Activated T-cell treated with anti-CD3 and anti-CD28 coated beads, Interleukin-2, amount 50 U/mL, for 48 hours (primary cell): ENCODE results near the gene HIGD2A.
A peak's percentile ranks its signal among the peaks of the same experiment; 100 is the strongest.
"Not testable (repeated sequence)": the region's sequence is repeated elsewhere in the genome, so short reads cannot be mapped to it uniquely, and the experiment has no call there.

Experiments used
- DNase-seq, 2 experiments: peaks; one replicate each; pipeline ENCODE4 v3.0.0-alpha.2; 2020

The HIGD2A gene

GRCh38 chr5:176396330-176396729 lies 7.8 kb downstream of the HIGD2A start:
- no peak for DNase-seq

- no peak for DNase-seq
Measured at GRCh38 chr5:176397736-176398420, 9.3 kb downstream of the HIGD2A start.

- DNase-seq, result no peak
Measured at GRCh38 chr5:176400382-176401156, 12.0 kb downstream of the HIGD2A start.

- no peak for DNase-seq
Measured at GRCh38 chr5:176401281-176402205, 13.0 kb downstream of the HIGD2A start.

DNA sequence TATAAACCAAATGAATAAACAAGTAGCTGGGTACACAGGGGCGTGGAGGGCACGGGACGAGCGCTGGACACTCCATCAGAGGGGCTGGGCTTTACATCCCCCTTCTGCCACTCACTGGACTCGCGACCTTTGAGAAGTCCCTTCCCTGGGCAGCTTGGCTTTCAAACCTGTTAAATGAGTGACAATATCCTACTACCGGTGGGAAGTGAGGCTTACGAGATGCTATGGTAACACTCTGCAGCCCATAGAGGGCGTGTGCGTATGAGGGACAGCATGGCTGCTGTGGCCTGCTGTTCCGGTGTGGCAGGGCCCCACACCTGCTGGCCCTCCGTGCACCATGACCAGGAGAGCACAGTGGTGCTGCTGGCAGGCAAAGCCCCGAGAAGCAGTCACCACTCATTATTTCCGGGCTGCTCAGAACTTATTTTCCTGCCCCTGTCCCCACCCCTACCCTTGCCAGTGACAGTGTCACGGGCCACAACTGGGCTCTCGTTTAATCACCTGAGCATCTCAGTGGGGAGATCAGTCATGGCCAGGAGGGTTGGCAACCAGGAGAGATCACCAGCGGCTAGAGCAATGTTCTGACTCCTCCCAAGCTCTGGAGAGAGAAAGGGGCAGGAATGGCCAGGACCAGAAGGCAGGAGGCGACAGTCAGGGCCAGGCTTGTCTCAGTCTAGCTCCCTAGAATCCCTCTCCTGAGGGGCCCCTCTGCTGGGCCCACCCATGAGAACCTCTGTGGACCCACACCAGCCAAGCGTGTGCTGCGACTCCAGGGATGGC lies 17.3 kb downstream of the HIGD2A start:
- no peak for DNase-seq

GRCh38 chr5:176406436-176407052 lies 18.0 kb downstream of the HIGD2A start:
- DNase-seq, result no peak

GRCh38 chr5:176407456-176408251 lies 19.1 kb downstream of the HIGD2A start:
- no peak for DNase-seq

- not testable (repeated sequence) for DNase-seq
Measured at GRCh38 chr5:176408252-176408573, 19.7 kb downstream of the HIGD2A start.

DNA sequence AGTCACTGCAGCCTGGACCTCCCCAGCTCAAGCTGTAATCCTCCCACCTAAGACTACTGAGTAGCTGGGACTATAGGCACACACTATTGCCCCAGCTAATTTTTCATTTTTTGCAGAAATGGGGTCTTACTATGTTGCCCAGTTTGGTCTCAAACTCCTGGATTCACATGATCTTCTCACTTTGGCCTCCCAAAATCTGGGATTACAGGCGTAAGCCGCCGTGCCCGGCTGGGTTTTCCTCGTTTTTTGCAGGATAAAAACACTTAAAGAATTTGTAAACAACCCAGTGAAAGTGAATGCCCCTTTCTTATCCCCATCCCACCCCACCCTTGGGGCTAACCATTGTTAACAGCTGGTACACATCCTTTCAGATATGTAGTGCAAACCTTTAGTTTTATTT lies 20.0 kb downstream of the HIGD2A start:
- DNase-seq, result no peak

GRCh38 chr5:176409765-176410164 lies 21.2 kb downstream of the HIGD2A start:
- no peak for DNase-seq

DNA sequence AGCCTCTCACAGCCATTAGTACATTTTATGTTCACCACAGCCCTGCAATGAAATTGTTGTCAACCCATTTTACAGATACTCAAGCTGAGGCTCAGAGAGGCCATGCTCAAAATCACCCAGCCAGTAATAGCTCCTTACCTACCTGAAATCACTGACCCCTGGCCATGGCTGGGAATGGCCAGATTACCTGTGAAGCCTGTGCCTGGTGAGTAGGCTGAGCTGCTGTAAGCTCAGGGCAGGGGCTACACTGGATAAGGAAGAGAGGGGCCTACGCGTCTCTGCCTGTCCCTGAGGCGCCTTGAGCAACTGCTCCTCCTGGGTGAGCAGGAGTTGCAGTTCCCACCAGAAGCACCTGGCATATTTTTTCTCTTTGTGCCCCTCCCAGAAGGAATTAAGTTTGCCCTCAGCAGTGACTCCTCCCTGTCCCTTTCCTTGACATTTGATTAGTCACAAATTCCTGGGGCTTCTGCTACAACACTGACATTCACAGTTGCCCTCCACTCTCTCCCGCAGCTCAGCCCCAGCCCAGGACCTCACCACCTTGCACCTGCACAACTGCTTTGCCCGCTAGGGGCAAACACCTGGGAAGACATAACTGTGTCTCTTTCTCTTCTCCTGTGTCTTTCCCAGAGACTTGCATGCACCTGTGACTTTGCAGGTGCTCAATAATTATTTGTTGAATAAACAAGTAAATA lies 22.1 kb downstream of the HIGD2A start:
- no peak for DNase-seq

GRCh38 chr5:176412517-176413254 lies 24.1 kb downstream of the HIGD2A start:
- no peak for DNase-seq

DNA sequence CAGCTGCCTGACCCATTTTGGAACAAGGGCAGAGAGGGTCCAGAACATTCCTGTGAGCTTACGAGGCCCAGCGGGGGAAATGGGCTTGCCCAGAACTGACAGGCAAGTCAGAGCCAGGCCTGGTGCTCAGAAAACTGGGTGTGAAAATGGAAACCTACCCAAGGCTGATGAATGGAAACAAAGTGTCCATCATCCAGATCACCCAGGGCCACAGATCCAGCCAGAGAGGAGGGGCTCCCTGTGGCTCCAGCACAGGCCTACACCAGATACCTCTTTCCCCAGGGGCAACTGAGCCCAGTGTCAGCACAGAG lies 24.7 kb downstream of the HIGD2A start:
- no peak for DNase-seq

- no peak for DNase-seq
Measured at GRCh38 chr5:176413709-176414191, 25.2 kb downstream of the HIGD2A start.

DNA sequence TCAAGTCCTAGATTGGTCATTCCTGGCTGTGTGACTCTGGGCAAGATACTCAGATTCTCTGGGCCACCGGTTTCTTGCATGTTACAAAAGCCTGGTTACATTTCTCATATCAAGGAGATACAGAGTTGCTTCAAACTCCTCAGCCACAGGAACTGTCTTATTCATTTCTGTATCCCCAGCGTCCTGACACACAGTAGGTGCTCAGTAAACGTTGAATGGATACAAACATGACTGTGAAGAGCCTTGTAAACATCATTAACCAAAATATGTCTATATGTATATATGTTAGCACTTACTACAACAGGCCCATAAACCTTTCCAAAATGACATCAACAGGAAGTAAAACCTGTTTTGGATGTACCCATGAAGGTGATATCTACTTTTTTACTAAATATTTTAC lies 26.2 kb downstream of the HIGD2A start:
- no peak for DNase-seq

- DNase-seq, result no peak
Measured at GRCh38 chr5:176415240-176415951, 26.8 kb downstream of the HIGD2A start.

- DNase-seq, result peak; percentile 91 to 95
Measured at GRCh38 chr5:176415952-176416924, 27.7 kb downstream of the HIGD2A start, which contains the start of gene CLTB. TSS of gene CLTB (minus strand) at chr5:176416539. CDS start at chr5:176416363, 176 bp downstream.

- no peak for DNase-seq
Measured at GRCh38 chr5:176416965-176417364, 28.4 kb downstream of the HIGD2A start.
